ENCODE results near the gene LYPD3. TPM values are rescaled to one million over a fixed set of nuclear protein-coding genes. Genes with fewer than 3 reads are reported as not detected.

LYPD3 gene
- total RNA-seq, 1 donor from 2014 or later: not detected

DNA sequence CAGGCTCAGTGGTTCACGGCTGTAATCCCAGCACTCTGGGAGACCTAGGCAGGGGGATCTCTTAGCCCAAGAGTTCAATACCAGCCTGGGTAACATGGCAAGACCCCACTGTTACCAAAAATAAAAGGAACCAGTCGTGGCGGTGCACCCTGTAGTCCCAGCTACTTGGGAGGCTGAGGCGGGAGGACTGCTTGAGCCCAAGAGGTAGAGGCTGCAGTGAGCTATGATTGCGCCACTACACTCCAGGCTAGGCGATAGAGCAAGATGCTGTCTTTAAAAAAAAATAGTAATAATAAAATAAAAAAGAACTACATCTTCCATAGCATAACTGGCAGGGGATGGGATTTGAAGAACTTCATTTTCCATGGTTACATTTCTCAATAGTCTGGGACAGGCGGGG, 3.0 kb downstream of the LYPD3 start:
- peaks cover 17% of the 10 kb centered on the region for H3K4me1 Mint-ChIP-seq
- no peak for ATAC-seq (ENCODE audit: low read depth)

DNA sequence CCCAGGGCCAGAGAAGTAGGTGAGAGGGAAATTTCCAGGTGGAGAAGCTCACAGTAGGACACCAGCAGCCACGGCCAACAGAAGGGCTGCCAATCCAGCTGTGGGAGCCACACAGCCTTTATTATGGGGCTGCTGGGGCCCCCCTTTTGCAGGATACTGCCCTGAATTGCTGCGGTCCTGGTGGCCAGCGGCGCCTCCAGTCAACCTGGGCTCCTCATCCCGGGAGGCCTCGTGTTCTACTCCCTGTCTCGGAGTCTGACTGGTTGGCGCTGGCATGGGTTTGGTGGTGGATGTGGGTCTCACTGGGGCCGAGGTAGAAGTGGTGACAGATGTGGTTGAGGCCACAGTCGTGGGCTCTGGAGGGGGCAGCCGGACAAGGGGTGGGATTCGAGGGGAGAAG, 4.1 kb downstream of the LYPD3 start:
- no peak overlapping the region for H3K27ac Mint-ChIP-seq
- H3K4me3 Mint-ChIP-seq: no peak overlapping the region
- ATAC-seq (ENCODE audit: low read depth): no peak
- intact Hi-C loops (cut with micrococcal nuclease): no loop called here
- H3K9me3 Mint-ChIP-seq: no peaks in the 10 kb centered on the region
- no peaks in the 10 kb centered on the region for H3K36me3 Mint-ChIP-seq (ENCODE audit: low read depth)
- TF ChIP-seq CTCF (IDR thresholded peaks at IDR 0.05): no peak
- CTCF ChIA-PET: interaction anchor here (0.7 to 1.0 kb wide), 2 partner anchors 12 to 134 kb away, joined by 3 read pairs; no protein-coding TSS in a partner anchor
- H3K27me3 Mint-ChIP-seq: peaks cover 10% of the 10 kb centered on the region
- DNase-seq: no peak
- POLR2A ChIA-PET: interaction anchor here (2.4 kb wide), 1 partner anchor 43 kb away, joined by 8 read pairs; the partner anchor contains the start of gene PHLDB3
- peaks cover 17% of the 10 kb centered on the region for H3K4me1 Mint-ChIP-seq

More for the DNA sequence above, 3.0 kb downstream of the LYPD3 start:
- Mint-ChIP-seq H3K27me3 (peaks cover 10% of the 10 kb centered on the region), H3K36me3 (ENCODE audit: low read depth) (no peaks in the 10 kb centered on the region), H3K27ac (no peak overlapping the region), H3K9me3 (no peaks in the 10 kb centered on the region), H3K4me3 (no peak overlapping the region)
- ChIA-PET CTCF (interaction anchor here (1.4 kb wide), 1 partner anchor 93 kb away, joined by 4 read pairs; no protein-coding TSS in a partner anchor), POLR2A (interaction anchor here (0.6 to 2.8 kb wide), 3 partner anchors 12 to 56 kb away, joined by 5 to 49 read pairs (median 23); partner anchors contain the start of gene PHLDB3)
- intact Hi-C loops (cut with micrococcal nuclease): no loop called here
- DNase-seq: no peak
- TF ChIP-seq CTCF (IDR thresholded peaks at IDR 0.05): no peak

GRCh38 chr19:43460362-43461016, 4.9 kb downstream of the LYPD3 start:
- Mint-ChIP-seq H3K27ac (no peak overlapping the region), H3K4me1 (peaks cover 17% of the 10 kb centered on the region), H3K27me3 (peaks cover 6% of the 10 kb centered on the region), H3K36me3 (ENCODE audit: low read depth) (no peaks in the 10 kb centered on the region), H3K4me3 (no peak overlapping the region), H3K9me3 (no peaks in the 10 kb centered on the region)
- ChIA-PET POLR2A (interaction anchor here (2.4 kb wide), 1 partner anchor 44 kb away, joined by 8 read pairs; the partner anchor contains the start of gene PHLDB3), CTCF (interaction anchor here (0.7 to 1.0 kb wide), 2 partner anchors 11 to 134 kb away, joined by 3 read pairs; no protein-coding TSS in a partner anchor)
- TF ChIP-seq CTCF (IDR thresholded peaks at IDR 0.05): no peak
- ATAC-seq (ENCODE audit: low read depth) (no peak), DNase-seq (no peak)
- intact Hi-C loops (cut with micrococcal nuclease): no loop called here

GRCh38 chr19:43457809-43458208, 7.6 kb downstream of the LYPD3 start:
- no peak for TF ChIP-seq CTCF (IDR thresholded peaks at IDR 0.05)
- Mint-ChIP-seq H3K4me1 (no peaks in the 10 kb centered on the region), H3K4me3 (no peak overlapping the region), H3K9me3 (no peaks in the 10 kb centered on the region), H3K36me3 (ENCODE audit: low read depth) (no peaks in the 10 kb centered on the region), H3K27ac (no peak overlapping the region), H3K27me3 (peaks cover 7% of the 10 kb centered on the region)
- POLR2A ChIA-PET: no interaction called here
- intact Hi-C loops (cut with micrococcal nuclease): no loop called here
- CTCF ChIA-PET: no interaction called here
- ATAC-seq (ENCODE audit: low read depth) (no peak), DNase-seq (no peak)

DNA sequence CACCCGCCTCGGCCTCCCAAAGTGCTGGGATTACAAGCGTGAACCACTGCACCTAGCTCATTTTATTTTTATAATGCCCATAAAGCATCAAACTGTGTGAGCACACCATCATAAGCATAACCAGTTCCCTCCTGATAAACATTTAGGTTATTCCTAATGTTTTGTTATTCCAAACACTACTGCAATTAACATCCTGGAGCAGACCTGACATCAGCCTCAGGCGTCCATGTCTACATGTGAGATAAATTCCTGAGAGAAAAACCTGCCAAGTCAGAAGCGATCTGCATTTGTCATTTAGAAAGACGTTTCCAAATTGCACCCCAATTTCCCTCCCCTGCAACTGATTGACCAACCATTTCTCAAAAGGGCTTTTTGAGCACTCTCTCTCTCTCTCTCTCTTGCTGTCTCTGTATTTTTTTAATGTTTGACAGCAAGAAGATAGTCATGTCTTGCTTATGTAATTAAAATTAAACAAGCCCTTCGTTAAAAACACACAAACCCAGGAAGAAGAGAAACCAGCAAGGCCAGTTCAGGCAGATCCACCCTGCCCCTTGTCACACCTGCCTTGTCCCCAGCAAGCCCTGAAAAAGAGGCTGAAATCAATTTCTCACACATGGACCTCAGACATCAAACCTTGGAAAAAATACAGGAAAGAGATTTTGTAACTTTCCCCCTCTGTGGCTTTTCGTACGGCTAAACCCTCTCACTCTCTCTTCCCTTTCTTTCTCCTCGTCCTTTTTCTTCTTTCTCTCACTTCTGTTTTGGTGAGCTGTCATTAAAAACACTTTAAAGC, 9.9 kb downstream of the LYPD3 start:
- Mint-ChIP-seq H3K27ac (no peak overlapping the region), H3K4me3 (no peak overlapping the region), H3K27me3 (peaks cover 7% of the 10 kb centered on the region), H3K9me3 (peaks cover 4% of the 10 kb centered on the region), H3K4me1 (no peaks in the 10 kb centered on the region), H3K36me3 (ENCODE audit: low read depth) (no peaks in the 10 kb centered on the region)
- ChIA-PET CTCF (interaction anchor here (1.0 kb wide), 1 partner anchor 64 kb away, joined by 5 read pairs; no protein-coding TSS in a partner anchor), POLR2A (no interaction called here)
- DNase-seq: no peak
- ATAC-seq (ENCODE audit: low read depth): no peak
- no peak for TF ChIP-seq CTCF (IDR thresholded peaks at IDR 0.05)
- intact Hi-C loops (cut with micrococcal nuclease): no loop called here
